Stomach (tissue), 4 donors: Measurements from ENCODE around the gene TRIM62.

ENCODE experiments used
- CTCF ChIP-seq, 7 experiments: fragments of 450-650 bp in 4 of 7; fragments of 200-600 bp in 3 of 7; sonication (generic) in 3 of 7; IDR thresholded peaks; one replicate each; pipeline ENCODE4 v1.5.1; 2016 to 2019; ENCODE audit warnings: antibody characterized with exemption in 7 of 7, control low read depth in 2 of 7, mild to moderate bottlenecking in 1 of 7
- EP300 ChIP-seq: sonication (generic); formaldehyde crosslinking; IDR thresholded peaks from one replicate; pipeline ENCODE4 v1.6.1; 2017; ENCODE audit warnings: antibody characterized with exemption
- POLR2A ChIP-seq, 4 donors: fragments of 450-650 bp; IDR thresholded peaks; one replicate each; pipeline ENCODE4 v1.6.1; 2016; ENCODE audit warnings: antibody characterized with exemption in 4 of 4, control low read depth in 2 of 4, mild to moderate bottlenecking in 1 of 4, moderate library complexity in 1 of 4
- POLR2AphosphoS5 ChIP-seq, 3 donors: sonication (generic); formaldehyde crosslinking; IDR thresholded peaks; one replicate each; pipeline ENCODE4 v1.6.1; 2016; ENCODE audit warnings: antibody characterized with exemption in 3 of 3

- TF ChIP-seq POLR2A (IDR thresholded peaks at IDR 0.05) (no peak), CTCF (IDR thresholded peaks at IDR 0.05) (no peak), POLR2AphosphoS5 (IDR thresholded peaks at IDR 0.05) (no peak), EP300 (no peak)
Observed at GRCh38 chr1:33117440-33118085, 64.3 kb downstream of the TRIM62 start.
